Medulla oblongata (tissue), 1 donor: ENCODE data around the gene E2F2.

ENCODE experiments used
- DNase-seq: peaks from one replicate; pipeline ENCODE4 v3.0.0-alpha.2; 2015; ENCODE audit errors: extremely low spot score

The E2F2 gene

GRCh38 chr1:23484253-23485001, 46.6 kb downstream of the E2F2 start:
- peak; percentile 79 for DNase-seq

- peak; percentile 35 for DNase-seq
Measured at GRCh38 chr1:23483321-23484252, 47.4 kb downstream of the E2F2 start, which contains the start of gene ASAP3. Gene ASAP3 (minus strand): TSS chr1:23484179. CDS start chr1:23484133, 46 bp downstream.

GRCh38 chr1:23481904-23482303, 49.1 kb downstream of the E2F2 start:
- DNase-seq: no peak

GRCh38 chr1:23481026-23481597, 49.9 kb downstream of the E2F2 start:
- DNase-seq: no peak

- no peak for DNase-seq
Measured at GRCh38 chr1:23480187-23481025, 50.6 kb downstream of the E2F2 start.

GRCh38 chr1:23479666-23479941, 51.4 kb downstream of the E2F2 start:
- DNase-seq: no peak

GRCh38 chr1:23478896-23479665, 52.0 kb downstream of the E2F2 start:
- DNase-seq: peak; percentile 54

- DNase-seq: no peak
Measured at GRCh38 chr1:23477359-23478144, 53.5 kb downstream of the E2F2 start.

- no peak for DNase-seq
Measured at GRCh38 chr1:23475641-23476040, 55.4 kb downstream of the E2F2 start.

GRCh38 chr1:23475134-23475628, 55.9 kb downstream of the E2F2 start:
- peak; percentile 23 for DNase-seq

GRCh38 chr1:23473037-23473800, 57.8 kb downstream of the E2F2 start:
- DNase-seq: no peak

- DNase-seq: no peak
Measured at GRCh38 chr1:23472351-23473036, 58.5 kb downstream of the E2F2 start.

- DNase-seq: no peak
Measured at GRCh38 chr1:23471473-23472075, 59.5 kb downstream of the E2F2 start.

GRCh38 chr1:23470282-23471070, 60.6 kb downstream of the E2F2 start:
- no peak for DNase-seq

- DNase-seq: no peak
Measured at GRCh38 chr1:23469372-23469982, 61.6 kb downstream of the E2F2 start.

GRCh38 chr1:23466423-23466989, 64.5 kb downstream of the E2F2 start:
- peak; percentile 75 for DNase-seq
